SHP77 (cell line): ENCODE measurements around the gene FGFRL1.

Experiments used
- DNase-seq, 2 experiments: peaks; one replicate each; lab custom pipeline; 2025; lab: John Stamatoyannopoulos, UW

The FGFRL1 gene

DNA sequence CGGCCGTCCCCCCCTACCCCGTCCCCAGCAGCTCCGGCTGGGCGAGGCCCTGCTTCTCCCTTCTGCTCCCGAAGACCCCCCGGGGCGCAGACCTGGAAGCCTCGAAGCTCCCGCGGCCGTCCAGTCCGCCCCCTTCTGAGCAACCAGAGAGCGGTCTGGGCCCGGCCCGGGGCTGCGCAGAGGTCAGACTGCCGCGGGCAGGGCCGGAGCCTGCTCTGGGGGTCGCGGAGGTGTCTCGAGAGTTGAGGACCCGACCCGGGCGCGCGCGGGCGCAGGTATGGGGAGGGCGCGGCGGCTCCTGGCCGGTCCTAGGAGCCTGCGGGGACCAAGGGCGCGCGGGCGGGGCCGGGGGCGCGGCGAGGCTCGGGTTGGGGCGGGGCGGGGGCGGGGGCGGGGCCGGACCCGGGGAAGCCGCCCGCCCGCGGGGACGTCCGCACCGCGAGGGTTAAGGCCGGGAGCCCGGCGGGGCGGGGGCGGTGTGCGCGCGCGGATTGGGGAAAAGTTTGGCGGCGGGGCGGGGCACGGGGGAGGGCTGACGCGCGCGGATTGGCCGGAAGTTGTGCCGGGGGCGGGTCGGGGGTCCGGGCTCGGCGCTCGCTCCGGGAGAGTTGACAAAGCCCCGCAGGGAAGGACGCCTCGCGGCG is at the start of gene FGFRL1:
TSS of gene FGFRL1 (plus strand) at position 605 of the 644 bp plus-strand sequence. CDS start 860 bp downstream, outside the sequence.
- DNase-seq, result no peak

DNA sequence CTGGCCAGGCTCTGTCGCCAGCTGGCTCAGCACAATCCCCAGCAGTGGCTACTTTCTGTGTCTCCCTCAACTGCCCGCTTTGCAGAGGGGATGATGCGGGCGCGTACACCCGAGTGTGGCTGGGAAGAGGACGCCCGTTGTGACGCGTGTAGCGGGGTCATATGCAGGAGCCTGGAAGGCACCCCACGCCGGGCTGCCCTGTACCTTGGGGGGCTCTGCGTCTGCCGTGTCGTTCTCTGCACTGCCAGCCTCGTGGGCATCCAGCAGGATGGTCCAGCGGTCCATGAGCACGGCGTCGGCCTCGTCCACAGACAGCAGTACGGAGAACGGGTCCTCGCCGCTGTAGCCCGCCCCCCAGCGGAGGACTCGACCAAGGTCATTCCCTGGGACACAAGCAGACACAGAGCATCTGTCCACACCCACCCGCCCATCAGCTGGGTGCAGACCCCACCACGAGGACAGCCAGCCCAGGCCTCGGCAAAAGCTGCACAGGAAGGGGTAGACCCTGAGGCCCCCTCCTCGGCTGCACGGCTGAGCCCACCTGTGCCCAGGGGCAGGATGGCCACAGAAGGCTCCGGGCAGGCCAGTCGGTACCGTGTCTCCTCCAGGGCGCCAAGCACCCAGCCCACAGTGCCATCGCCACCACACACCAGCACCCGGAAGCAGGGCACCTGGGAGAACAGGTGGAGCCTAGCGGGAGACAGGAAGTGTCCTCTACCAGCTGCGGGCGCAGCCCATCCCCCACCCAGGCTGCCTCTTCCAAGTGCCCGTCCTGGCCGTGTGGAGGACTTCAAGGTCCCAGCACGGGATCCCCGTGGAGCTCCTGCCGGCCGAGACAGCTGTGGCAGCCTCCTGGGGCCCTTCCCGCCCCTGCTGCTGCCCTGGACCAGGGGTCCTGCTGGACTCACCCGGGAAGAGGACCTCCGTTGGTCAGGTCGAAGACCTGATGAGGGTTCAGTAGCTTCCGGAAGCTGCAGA is 48.9 kb upstream of the FGFRL1 start:
- DNase-seq, result peak; percentile 36 to 42

GRCh38 chr4:963276-964225 is 47.9 kb upstream of the FGFRL1 start:
- DNase-seq, result no peak

GRCh38 chr4:964346-965025 is 46.9 kb upstream of the FGFRL1 start:
- DNase-seq, result no peak

- no peak for DNase-seq
Measured at GRCh38 chr4:965048-965765, 46.2 kb upstream of the FGFRL1 start.

- DNase-seq, result no peak
Measured at GRCh38 chr4:965766-966134, 45.7 kb upstream of the FGFRL1 start.

DNA sequence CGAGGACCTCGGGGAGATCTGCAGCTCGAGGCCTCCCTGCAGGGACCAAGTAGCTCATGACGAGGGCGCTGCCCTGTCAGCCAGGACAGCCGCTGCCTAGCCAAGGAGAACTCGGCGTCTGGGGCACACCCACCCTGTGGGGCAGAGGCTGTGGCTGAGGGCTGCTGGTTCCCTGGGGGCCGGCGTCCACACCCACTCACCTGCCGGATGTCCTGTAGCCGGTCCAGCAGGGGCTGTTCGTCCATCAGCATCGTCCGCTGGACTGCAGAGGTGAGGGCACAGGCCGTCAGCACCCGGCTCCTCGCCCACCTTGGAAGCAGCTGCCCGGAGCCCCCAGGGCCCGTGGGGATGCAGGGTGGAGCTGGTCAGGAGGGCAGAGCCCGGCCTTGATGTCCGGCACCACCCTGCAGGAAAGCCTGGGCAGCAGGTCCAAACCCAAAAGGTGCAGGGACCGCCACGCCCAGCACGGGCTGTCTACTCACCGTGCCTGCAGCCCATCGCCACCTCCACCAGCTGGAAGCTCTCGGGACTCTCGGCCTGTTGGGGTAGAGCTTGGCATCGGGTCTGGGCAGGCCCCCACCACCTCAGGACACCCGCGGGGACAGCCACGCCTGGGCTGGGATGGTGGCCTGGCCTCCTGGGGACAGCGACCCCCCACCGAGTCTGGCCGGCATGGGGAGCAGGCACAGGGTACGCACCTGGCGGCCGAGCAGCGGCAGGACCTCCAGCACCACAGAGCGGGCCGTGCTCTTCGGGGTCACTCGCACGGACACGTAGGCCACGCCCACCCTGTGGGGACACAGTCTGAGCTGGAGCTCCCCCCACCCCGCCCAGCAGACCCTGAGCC is 44.9 kb upstream of the FGFRL1 start:
- no peak for DNase-seq

- DNase-seq, result no peak
Measured at GRCh38 chr4:967113-968104, 44.0 kb upstream of the FGFRL1 start.

DNA sequence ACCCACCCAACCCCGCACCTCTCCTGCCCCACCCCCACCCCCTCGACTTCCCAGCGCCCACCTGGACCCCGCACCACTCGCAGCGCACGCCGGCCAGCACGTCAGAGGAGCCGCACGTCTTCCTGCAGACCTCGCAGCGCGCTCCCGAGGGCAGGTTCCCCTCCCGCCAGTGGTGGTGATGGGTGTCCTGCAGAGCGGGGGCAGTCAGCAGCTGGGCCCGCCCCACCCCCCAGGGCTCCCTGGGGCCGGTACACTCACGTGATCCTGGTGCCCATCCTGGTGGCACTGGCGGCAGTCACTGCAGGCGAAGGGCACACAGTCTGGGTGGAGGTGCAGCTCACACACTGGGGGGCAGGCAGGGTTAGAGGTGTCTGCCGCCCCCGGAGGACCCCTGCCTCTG is 43.2 kb upstream of the FGFRL1 start:
- DNase-seq, result no peak

- no peak for DNase-seq
Measured at GRCh38 chr4:968621-969394, 42.6 kb upstream of the FGFRL1 start.

DNA sequence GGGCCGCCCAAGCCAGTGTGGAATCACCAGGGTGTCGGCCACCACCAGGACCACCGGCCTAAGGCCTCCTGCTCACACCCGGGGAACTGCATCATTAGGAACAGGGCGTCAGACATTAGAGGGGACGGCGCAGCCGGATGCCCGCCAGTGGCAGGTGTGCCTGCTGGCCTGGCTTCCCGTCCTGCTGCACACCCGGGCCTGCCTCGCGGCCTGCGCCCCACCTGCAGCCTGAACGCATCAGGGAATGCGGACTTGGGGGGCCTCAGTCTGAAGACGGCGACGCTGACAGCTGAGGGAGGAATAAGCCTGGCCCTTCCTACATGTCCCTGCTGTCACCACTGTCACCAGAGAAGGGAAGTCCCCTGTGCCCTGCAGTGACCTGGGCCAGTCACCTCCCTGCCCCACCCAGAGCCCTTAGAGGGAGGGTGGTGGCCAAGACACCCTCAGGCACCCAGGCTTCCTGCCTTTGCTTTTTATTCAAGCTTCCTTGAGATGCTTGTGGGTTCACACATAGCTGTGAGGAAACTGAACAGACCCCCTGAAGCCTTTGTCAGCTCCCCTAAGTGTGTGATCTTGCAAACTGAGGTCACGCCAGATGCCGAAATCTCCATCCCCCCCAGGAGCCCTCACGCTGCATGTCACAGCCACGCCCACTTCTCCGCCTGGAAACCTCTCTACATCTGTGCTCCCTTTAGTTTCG is 41.2 kb upstream of the FGFRL1 start:
- no peak for DNase-seq

DNA sequence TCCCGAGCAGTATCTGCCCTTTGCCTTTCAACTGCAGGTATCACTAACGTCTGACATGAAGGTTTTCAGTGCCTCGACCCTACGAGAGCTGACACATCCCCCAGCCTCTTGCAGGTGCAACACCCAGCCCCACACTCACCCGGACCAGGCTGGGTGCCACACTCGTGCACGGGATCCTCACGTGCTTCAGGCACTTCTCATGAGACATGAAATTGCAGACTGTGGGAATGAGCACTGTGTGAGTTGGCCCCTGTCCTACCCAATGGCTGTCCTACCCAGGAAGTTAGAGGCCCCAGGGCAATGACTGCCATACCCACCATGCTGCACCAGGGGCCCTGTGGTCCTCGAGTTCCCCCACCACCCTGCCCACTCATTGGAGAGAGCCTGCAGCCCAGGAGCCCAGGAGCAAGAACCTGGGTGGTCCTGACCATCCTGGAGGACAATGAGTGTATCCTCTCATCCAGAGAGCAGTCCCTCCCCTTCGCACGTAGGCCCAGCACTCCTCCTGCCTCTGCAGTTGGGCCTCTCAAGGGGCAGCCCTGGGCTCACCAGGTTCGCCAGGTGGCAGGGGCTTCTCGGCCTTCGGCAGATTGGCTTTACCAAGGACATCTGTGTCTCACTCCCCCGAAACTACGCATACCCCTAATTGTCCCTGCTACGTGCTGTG is 40.4 kb upstream of the FGFRL1 start:
- DNase-seq, result no peak

GRCh38 chr4:971666-972500 is 39.5 kb upstream of the FGFRL1 start:
- no peak for DNase-seq

DNA sequence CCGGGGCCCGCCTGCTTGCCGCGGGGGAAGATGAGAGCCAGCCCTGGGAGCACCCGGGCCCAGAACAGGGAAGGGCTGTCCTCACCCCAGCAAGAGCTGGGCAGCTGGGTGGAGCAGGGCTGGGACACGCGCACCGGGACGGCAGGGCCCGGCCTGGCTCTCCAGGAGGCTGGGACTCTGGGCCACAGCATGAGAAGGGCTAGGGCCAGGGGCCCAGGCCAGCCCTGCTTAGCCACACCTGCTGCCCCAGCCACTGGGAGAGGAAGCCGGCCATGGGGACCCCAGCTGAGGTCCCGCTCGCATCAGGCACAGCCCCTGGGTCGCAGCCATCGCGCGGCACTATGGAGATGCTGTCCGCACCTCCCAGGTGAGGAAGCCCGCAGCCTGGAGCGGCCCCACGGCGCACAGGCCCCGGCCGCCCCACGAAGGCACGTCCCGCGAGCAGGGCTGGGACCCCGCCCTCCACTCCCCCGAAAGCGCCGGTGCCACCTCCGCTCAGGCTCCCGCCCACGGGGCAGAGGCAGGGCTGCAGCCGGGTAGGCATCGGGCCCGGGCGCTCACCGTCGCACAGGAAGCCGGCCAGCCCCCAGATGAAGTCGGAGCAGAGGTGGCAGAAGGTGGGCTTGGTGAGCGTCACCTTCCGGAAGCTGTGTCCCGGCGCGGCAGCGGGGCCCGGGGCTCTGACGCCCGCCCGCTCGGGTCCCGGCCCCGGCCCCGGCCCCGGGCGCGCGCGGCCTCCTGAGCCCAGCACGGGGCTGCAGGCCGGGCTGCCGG is 38.6 kb upstream of the FGFRL1 start:
- DNase-seq, result no peak
